AG04450 (cell line): ENCODE measurements around the gene SLIT1. TPM values are rescaled to one million over a fixed set of nuclear protein-coding genes. Genes with fewer than 3 reads are reported as not detected.

Experiments used
- CTCF ChIA-PET: fragments of 300-600, 350-600 bp; formaldehyde crosslinking; extraction: SDS; loops from one replicate; lab custom pipeline; 2022; ENCODE audit warnings: antibody characterized with exemption, inconsistent platforms; lab: Charles Lee
- POLR2A ChIA-PET: fragments of 350-600 bp; formaldehyde crosslinking; extraction: SDS; loops from one replicate; lab custom pipeline; 2021; ENCODE audit warnings: antibody characterized with exemption, inconsistent platforms; lab: Yijun Ruan, JAX
- DNase-seq: peaks from one replicate; pipeline ENCODE4 v3.0.0-alpha.2; 2011; ENCODE audit warnings: low read depth, low spot score
- H3K27ac ChIP-seq: one replicate; pipeline ENCODE4 v1.5.1; 2012; ENCODE audit warnings: low read depth, low read length, control low read depth
- H3K27me3 ChIP-seq: one replicate; pipeline ENCODE4 v1.6.0; 2012; ENCODE audit warnings: low read length; ENCODE audit not compliant: control insufficient read depth, insufficient read depth
- H3K4me3 ChIP-seq: 2 replicates; pipeline ENCODE4 v1.5.1; 2011; ENCODE audit warnings: mild to moderate bottlenecking, low read depth, low read length, control low read depth
- H3K9me3 ChIP-seq: 2 replicates; pipeline ENCODE4 v1.5.1; 2012; ENCODE audit warnings: low read length; ENCODE audit not compliant: control insufficient read depth, insufficient read depth
- CTCF ChIP-seq: IDR thresholded peaks from 2 replicates; pipeline ENCODE4 v1.5.1; 2011; ENCODE audit warnings: low read depth, low read length, control low read depth, inconsistent platforms
- polyA plus RNA-seq: library from polyadenylated mRNA; depleted of rRNA; stranded (reverse); fragments of >200 nt; gene quantifications from 2 replicates; pipeline ENCODE4 v1.2.3, GENCODE V29; 2011

The SLIT1 gene
- polyA plus RNA-seq, 1 experiment = 0.01 TPM

GRCh38 chr10:97171001-97171400, 14.8 kb downstream of the SLIT1 start:
- no peak overlapping the region for H3K27ac ChIP-seq
- POLR2A ChIA-PET = no interaction called here
- CTCF ChIA-PET = no interaction called here
- TF ChIP-seq CTCF = no peak
- no peak for DNase-seq
- no peak overlapping the region for H3K4me3 ChIP-seq
- H3K27me3 ChIP-seq = peaks cover 18% of the 10 kb centered on the region
- H3K9me3 ChIP-seq = no peaks in the 10 kb centered on the region; the same call in 1 of the 2 replicates

GRCh38 chr10:97169911-97170693, 15.7 kb downstream of the SLIT1 start:
- Histone ChIP-seq H3K4me3 (no peak overlapping the region), H3K9me3 (no peaks in the 10 kb centered on the region; the same call in 1 of the 2 replicates), H3K27ac (no peak overlapping the region), H3K27me3 (peaks cover 18% of the 10 kb centered on the region)
- ChIA-PET POLR2A (no interaction called here), CTCF (no interaction called here)
- TF ChIP-seq CTCF = no peak
- no peak for DNase-seq

GRCh38 chr10:97169063-97169462, 16.7 kb downstream of the SLIT1 start:
- ChIA-PET POLR2A (no interaction called here), CTCF (no interaction called here)
- peaks cover 18% of the 10 kb centered on the region for H3K27me3 ChIP-seq
- TF ChIP-seq CTCF = no peak
- DNase-seq = no peak
- no peaks in the 10 kb centered on the region; the same call in 1 of the 2 replicates for H3K9me3 ChIP-seq
- H3K4me3 ChIP-seq = no peak overlapping the region
- H3K27ac ChIP-seq = no peak overlapping the region

GRCh38 chr10:97168645-97169044, 17.1 kb downstream of the SLIT1 start:
- H3K27me3 ChIP-seq = peaks cover 18% of the 10 kb centered on the region
- CTCF ChIA-PET = no interaction called here
- H3K4me3 ChIP-seq = no peak overlapping the region
- no peak for DNase-seq
- no peak for TF ChIP-seq CTCF
- POLR2A ChIA-PET = no interaction called here
- H3K9me3 ChIP-seq = no peaks in the 10 kb centered on the region; the same call in 1 of the 2 replicates
- no peak overlapping the region for H3K27ac ChIP-seq

- POLR2A ChIA-PET = no interaction called here
- Histone ChIP-seq H3K27me3 (peaks cover 10% of the 10 kb centered on the region), H3K9me3 (no peaks in the 10 kb centered on the region; the same call in 1 of the 2 replicates), H3K27ac (no peak overlapping the region), H3K4me3 (no peak overlapping the region)
- TF ChIP-seq CTCF = no peak
- CTCF ChIA-PET = interaction anchor here (0.7 kb wide), 1 partner anchor 93 kb away, joined by 3 read pairs; no protein-coding TSS in a partner anchor
- no peak for DNase-seq
These were observed 20.3 kb downstream of the SLIT1 start for GRCh38 chr10:97165499-97165898.
